ENCODE data around the gene GPAT2.
"Not testable (repeated sequence)": the region's sequence is repeated elsewhere in the genome, so short reads cannot be mapped to it uniquely, and the experiment has no call there.

Gene GPAT2

GRCh38 chr2:96034792-96035191 lies at the start of gene GPAT2:
TSS of gene GPAT2 (minus strand) at chr2:96034916. CDS start at chr2:96032359, 2,557 bp downstream.
- not testable (repeated sequence) for H4K20me1 ChIP-seq (ENCODE audit: insufficient read depth, low read length, poor library complexity, severe bottlenecking)

GRCh38 chr2:96083989-96084857 lies 49.5 kb upstream of the GPAT2 start:
- Histone ChIP-seq H3K9ac (ENCODE audit: low read depth, low read length, poor library complexity, severe bottlenecking) (no peak overlapping the region), H3K4me2 (ENCODE audit: low read depth, low read length, poor library complexity, severe bottlenecking) (no peak overlapping the region), H3F3A (ENCODE audit: low read depth) (no peaks in the 10 kb centered on the region), H3K4me1 (ENCODE audit: insufficient read depth, low read length, poor library complexity, severe bottlenecking) (no peaks in the 10 kb centered on the region), H4K20me1 (ENCODE audit: insufficient read depth, low read length, poor library complexity, severe bottlenecking) (no peaks in the 10 kb centered on the region), H2AFZ (ENCODE audit: low read length) (no peak overlapping the region), H3K27me3 (ENCODE audit: insufficient read depth, low read length, poor library complexity, severe bottlenecking) (no peaks in the 10 kb centered on the region), H3K9me3 (ENCODE audit: insufficient read depth, low read depth, low read length) (no peaks in the 10 kb centered on the region), H3K79me2 (ENCODE audit: insufficient read depth, low read length) (no peaks in the 10 kb centered on the region), H3K9me2 (replicated peaks; ENCODE audit: low read depth, low read length) (no peaks in the 10 kb centered on the region), H3K36me3 (ENCODE audit: insufficient read depth, low read length) (no peaks in the 10 kb centered on the region), H3K4me3 (ENCODE audit: low read length, poor library complexity, severe bottlenecking) (no peak overlapping the region)
- TF ChIP-seq, protein P1, sequence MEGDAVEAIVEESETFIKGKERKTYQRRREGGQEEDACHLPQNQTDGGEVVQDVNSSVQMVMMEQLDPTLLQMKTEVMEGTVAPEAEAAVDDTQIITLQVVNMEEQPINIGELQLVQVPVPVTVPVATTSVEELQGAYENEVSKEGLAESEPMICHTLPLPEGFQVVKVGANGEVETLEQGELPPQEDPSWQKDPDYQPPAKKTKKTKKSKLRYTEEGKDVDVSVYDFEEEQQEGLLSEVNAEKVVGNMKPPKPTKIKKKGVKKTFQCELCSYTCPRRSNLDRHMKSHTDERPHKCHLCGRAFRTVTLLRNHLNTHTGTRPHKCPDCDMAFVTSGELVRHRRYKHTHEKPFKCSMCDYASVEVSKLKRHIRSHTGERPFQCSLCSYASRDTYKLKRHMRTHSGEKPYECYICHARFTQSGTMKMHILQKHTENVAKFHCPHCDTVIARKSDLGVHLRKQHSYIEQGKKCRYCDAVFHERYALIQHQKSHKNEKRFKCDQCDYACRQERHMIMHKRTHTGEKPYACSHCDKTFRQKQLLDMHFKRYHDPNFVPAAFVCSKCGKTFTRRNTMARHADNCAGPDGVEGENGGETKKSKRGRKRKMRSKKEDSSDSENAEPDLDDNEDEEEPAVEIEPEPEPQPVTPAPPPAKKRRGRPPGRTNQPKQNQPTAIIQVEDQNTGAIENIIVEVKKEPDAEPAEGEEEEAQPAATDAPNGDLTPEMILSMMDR (conservative IDR thresholded peaks at IDR 0.05; ENCODE audit: low read length), result no peak
- TF ChIP-seq EZH2phosphoT487 (IDR thresholded peaks at IDR 0.05; ENCODE audit: borderline replicate concordance), result no peak

More at GRCh38 chr2:96034792-96035191, at the start of gene GPAT2:
- not testable (repeated sequence) for H3K9me3 ChIP-seq (ENCODE audit: insufficient read depth, low read depth, low read length); H3K9ac ChIP-seq (ENCODE audit: low read depth, low read length, poor library complexity, severe bottlenecking); H3K4me1 ChIP-seq (ENCODE audit: insufficient read depth, low read length, poor library complexity, severe bottlenecking); H3K27me3 ChIP-seq (ENCODE audit: insufficient read depth, low read length, poor library complexity, severe bottlenecking); H3K9me2 ChIP-seq (replicated peaks; ENCODE audit: low read depth, low read length); H3K79me2 ChIP-seq (ENCODE audit: insufficient read depth, low read length); H2AFZ ChIP-seq (ENCODE audit: low read length); H3F3A ChIP-seq (ENCODE audit: low read depth); H3K36me3 ChIP-seq (ENCODE audit: insufficient read depth, low read length); H3K4me2 ChIP-seq (ENCODE audit: low read depth, low read length, poor library complexity, severe bottlenecking); H3K4me3 ChIP-seq (ENCODE audit: low read length, poor library complexity, severe bottlenecking)

DNA sequence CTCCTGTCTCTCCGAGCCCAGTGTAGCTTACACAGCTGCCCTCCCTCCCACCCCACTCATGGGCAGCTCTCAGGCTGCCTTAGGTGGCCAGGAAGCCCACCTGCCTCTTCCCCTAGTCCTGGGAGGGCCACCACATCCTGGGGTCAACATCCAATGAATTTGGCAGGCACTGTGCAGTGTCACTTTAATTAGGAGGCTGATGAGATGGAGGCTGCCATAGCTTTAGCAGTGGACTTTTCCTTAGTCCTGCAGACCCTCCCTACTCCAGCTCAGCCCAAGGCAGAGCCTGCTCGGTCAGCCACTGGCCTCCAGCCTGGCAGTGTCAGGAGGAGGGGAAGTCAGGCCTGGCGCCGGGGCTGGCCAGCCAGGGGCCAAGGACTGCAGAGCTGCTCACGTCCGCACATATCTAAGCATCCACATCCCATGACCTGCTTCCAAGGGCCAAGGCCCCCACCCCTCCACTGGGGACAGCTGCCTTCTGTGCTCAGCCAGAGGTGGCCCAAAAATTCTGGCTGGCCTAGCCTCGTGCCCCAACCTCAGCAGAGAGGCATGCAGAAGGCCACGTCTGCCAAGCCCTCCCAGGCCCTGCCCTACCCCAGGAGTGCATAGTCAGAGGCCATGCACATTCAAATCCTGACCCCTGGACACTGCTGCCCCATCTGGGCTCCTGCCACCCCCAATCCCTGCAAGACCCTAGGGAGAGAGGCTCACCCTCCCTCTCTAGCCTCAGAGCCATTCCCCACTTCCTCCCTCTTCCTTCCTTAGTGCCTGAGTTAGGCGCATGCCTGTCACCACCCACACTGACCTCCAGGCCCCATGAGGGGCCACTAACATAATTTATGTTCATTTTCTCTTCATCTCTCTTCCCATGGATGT lies 48.6 kb upstream of the GPAT2 start:
- no peak for TF ChIP-seq EZH2phosphoT487 (IDR thresholded peaks at IDR 0.05; ENCODE audit: borderline replicate concordance)
- TF ChIP-seq, protein P1 (conservative IDR thresholded peaks at IDR 0.05; ENCODE audit: low read length), result no peak
- Histone ChIP-seq H3K4me2 (ENCODE audit: low read depth, low read length, poor library complexity, severe bottlenecking) (no peak overlapping the region), H3K4me1 (ENCODE audit: insufficient read depth, low read length, poor library complexity, severe bottlenecking) (no peaks in the 10 kb centered on the region), H3K9ac (ENCODE audit: low read depth, low read length, poor library complexity, severe bottlenecking) (no peak overlapping the region), H2AFZ (ENCODE audit: low read length) (no peak overlapping the region), H3K27me3 (ENCODE audit: insufficient read depth, low read length, poor library complexity, severe bottlenecking) (no peaks in the 10 kb centered on the region), H4K20me1 (ENCODE audit: insufficient read depth, low read length, poor library complexity, severe bottlenecking) (no peaks in the 10 kb centered on the region), H3K36me3 (ENCODE audit: insufficient read depth, low read length) (no peaks in the 10 kb centered on the region), H3K9me2 (replicated peaks; ENCODE audit: low read depth, low read length) (no peaks in the 10 kb centered on the region), H3K79me2 (ENCODE audit: insufficient read depth, low read length) (no peaks in the 10 kb centered on the region), H3F3A (ENCODE audit: low read depth) (no peaks in the 10 kb centered on the region), H3K9me3 (ENCODE audit: insufficient read depth, low read depth, low read length) (no peaks in the 10 kb centered on the region), H3K4me3 (ENCODE audit: low read length, poor library complexity, severe bottlenecking) (no peak overlapping the region)
